Stimulated activated CD4-positive, alpha-beta T cell treated with anti-CD3 and anti-CD28 coated beads, TNF-alpha, amount 100 ng/mL, for 1 hour (primary cell): ENCODE data around the gene TNFRSF13B.
"Not testable (repeated sequence)": the region's sequence is repeated elsewhere in the genome, so short reads cannot be mapped to it uniquely, and the experiment has no call there.

ENCODE experiments used
- DNase-seq, 3 donors: peaks; one replicate each; pipeline ENCODE4 v3.0.0-alpha.2; 2020; ENCODE audit warnings: low read depth in 3 of 3, low spot score in 1 of 3

TNFRSF13B gene

GRCh38 chr17:16971458-16972338 lies at the start of gene TNFRSF13B:
Gene TNFRSF13B, minus strand, starts transcription at chr17:16972118. Its CDS starts 43 bp downstream, at chr17:16972075.
- no peak for DNase-seq

- DNase-seq, result no peak
Measured at GRCh38 chr17:17021194-17021863, 49.4 kb upstream of the TNFRSF13B start.

GRCh38 chr17:17020821-17021193 lies 48.9 kb upstream of the TNFRSF13B start:
- DNase-seq, result no peak

- DNase-seq, result no peak
Measured at GRCh38 chr17:17019891-17020456, 48.1 kb upstream of the TNFRSF13B start.

GRCh38 chr17:17019430-17019762 lies 47.5 kb upstream of the TNFRSF13B start:
- DNase-seq, result no peak

GRCh38 chr17:17018612-17019429 lies 46.9 kb upstream of the TNFRSF13B start:
- DNase-seq, result no peak

- no peak for DNase-seq
Measured at GRCh38 chr17:17018021-17018441, 46.1 kb upstream of the TNFRSF13B start.

GRCh38 chr17:17017343-17018014 lies 45.6 kb upstream of the TNFRSF13B start:
- DNase-seq, result no peak

- DNase-seq, result not testable (repeated sequence)
Measured at GRCh38 chr17:17016199-17017197, 44.6 kb upstream of the TNFRSF13B start.

GRCh38 chr17:17015230-17015629 lies 43.3 kb upstream of the TNFRSF13B start:
- no peak for DNase-seq

GRCh38 chr17:17014748-17015124 lies 42.8 kb upstream of the TNFRSF13B start:
- not testable (repeated sequence) for DNase-seq

- not testable (repeated sequence) for DNase-seq
Measured at GRCh38 chr17:17013828-17014747, 42.2 kb upstream of the TNFRSF13B start.

GRCh38 chr17:17011043-17011907 lies 39.4 kb upstream of the TNFRSF13B start:
- DNase-seq, result not testable (repeated sequence)

GRCh38 chr17:17010545-17011034 lies 38.7 kb upstream of the TNFRSF13B start:
- DNase-seq, result not testable (repeated sequence)

GRCh38 chr17:17009972-17010371 lies 38.1 kb upstream of the TNFRSF13B start:
- DNase-seq, result not testable (repeated sequence)

- not testable (repeated sequence) for DNase-seq
Measured at GRCh38 chr17:17008621-17009397, 36.9 kb upstream of the TNFRSF13B start.
